Neural cell (in vitro differentiated cells): Measurements from ENCODE around the gene FOXP4. TPM values are rescaled to one million over a fixed set of nuclear protein-coding genes. Genes with fewer than 3 reads are reported as not detected.

Experiments used
- H2AFZ ChIP-seq: fragments of 200-600, 300-800 bp; sonication (generic), shearing (Covaris generic); 2 replicates; pipeline ENCODE4 v1.6.0; 2014; ENCODE audit warnings: low read depth, mild to moderate bottlenecking, antibody characterized with exemption, low read length, moderate library complexity
- H3F3A ChIP-seq: fragments of 200-600 bp; shearing (Covaris generic); 2 replicates; pipeline ENCODE4 v1.6.1; 2016; ENCODE audit warnings: mild to moderate bottlenecking, moderate library complexity, mixed read lengths, antibody characterized with exemption, low read length; ENCODE audit not compliant: insufficient read depth, poor library complexity, severe bottlenecking
- H3K27ac ChIP-seq: fragments of 200-600, 300-800 bp; sonication (generic), shearing (Covaris generic); 2 replicates; pipeline ENCODE4 v1.5.1; 2014; ENCODE audit warnings: mild to moderate bottlenecking, low read length, moderate library complexity
- H3K27me3 ChIP-seq: fragments of 300-800, 200-600 bp; sonication (generic), shearing (Covaris generic); 2 replicates; pipeline ENCODE4 v1.6.0; 2014; ENCODE audit warnings: mild to moderate bottlenecking, low read depth, low read length, moderate library complexity; ENCODE audit not compliant: insufficient read depth
- H3K36me3 ChIP-seq: fragments of 300-800, 200-600 bp; sonication (generic), shearing (Covaris generic); 2 replicates; pipeline ENCODE4 v1.5.1; 2014; ENCODE audit warnings: mild to moderate bottlenecking, antibody characterized with exemption, low read length, moderate library complexity; ENCODE audit not compliant: insufficient read depth
- H3K4me2 ChIP-seq: fragments of 300-800, 200-600 bp; sonication (generic), shearing (Covaris generic); 2 replicates; pipeline ENCODE4 v1.6.0; 2014; ENCODE audit warnings: mild to moderate bottlenecking, low read length
- H3K4me3 ChIP-seq: fragments of 300-800, 200-600 bp; sonication (generic), shearing (Covaris generic); 2 replicates; pipeline ENCODE4 v1.5.1; 2014; ENCODE audit warnings: mild to moderate bottlenecking, low read length, moderate library complexity
- H3K79me2 ChIP-seq: fragments of 200-600 bp; shearing (Covaris generic); replicated peaks from 2 replicates; pipeline ENCODE4 v1.6.0; 2014; ENCODE audit warnings: mild to moderate bottlenecking, low read length, moderate library complexity; ENCODE audit not compliant: insufficient read depth
- H3K9ac ChIP-seq: fragments of 300-800, 200-600 bp; sonication (generic), shearing (Covaris generic); 2 replicates; pipeline ENCODE4 v1.6.1; 2016; ENCODE audit warnings: mild to moderate bottlenecking, low read length, mixed read lengths
- H3K9me2 ChIP-seq: fragments of 200-600 bp; shearing (Covaris generic); 2 replicates; pipeline ENCODE4 v1.6.1; 2016; ENCODE audit warnings: mild to moderate bottlenecking, low read length, mixed read lengths; ENCODE audit not compliant: insufficient read depth
- H3K9me3 ChIP-seq: fragments of 200-600, 300-800 bp; sonication (generic), shearing (Covaris generic); 2 replicates; pipeline ENCODE4 v1.6.1; 2016; ENCODE audit warnings: mild to moderate bottlenecking, mixed run types, low read length, moderate library complexity, mixed read lengths
- H4K20me1 ChIP-seq: fragments of 200-600 bp; shearing (Covaris generic); 2 replicates; pipeline ENCODE4 v1.6.1; 2016; ENCODE audit warnings: mild to moderate bottlenecking, mixed run types; ENCODE audit not compliant: insufficient read depth
- EP300 ChIP-seq: fragments of 450-650 bp; conservative IDR thresholded peaks from 2 replicates; pipeline ENCODE4 v1.6.1; 2014; ENCODE audit warnings: antibody characterized with exemption, mild to moderate bottlenecking, moderate library complexity; ENCODE audit not compliant: poor library complexity, severe bottlenecking
- EZH2 ChIP-seq: fragments of 200-600, 300-800 bp; shearing (Covaris generic), sonication (generic); IDR thresholded peaks from 2 replicates; pipeline ENCODE4 v1.6.1; 2014; ENCODE audit warnings: antibody characterized with exemption, low read length, borderline replicate concordance, mild to moderate bottlenecking; ENCODE audit not compliant: insufficient read depth, poor library complexity, severe bottlenecking
- MXI1 ChIP-seq: fragments of 450-650 bp; conservative IDR thresholded peaks from 2 replicates; pipeline ENCODE4 v1.6.1; 2014; ENCODE audit warnings: antibody characterized with exemption, mild to moderate bottlenecking; ENCODE audit not compliant: poor library complexity, severe bottlenecking
- POLR2AphosphoS5 ChIP-seq: IDR thresholded peaks from 2 replicates; pipeline ENCODE4 v1.6.1; 2012
- RAD21 ChIP-seq: fragments of 450-650 bp; conservative IDR thresholded peaks from 2 replicates; pipeline ENCODE4 v1.6.1; 2014; ENCODE audit warnings: antibody characterized with exemption, mild to moderate bottlenecking, moderate library complexity
- SMC3 ChIP-seq: fragments of 450-650 bp; conservative IDR thresholded peaks from 2 replicates; pipeline ENCODE4 v1.6.1; 2014; ENCODE audit warnings: antibody characterized with exemption, mild to moderate bottlenecking, moderate library complexity; ENCODE audit not compliant: poor library complexity
- TAF1 ChIP-seq: IDR thresholded peaks from 2 replicates; pipeline ENCODE4 v1.6.1; 2012; ENCODE audit warnings: low read depth
- polyA plus RNA-seq: library from polyadenylated mRNA; depleted of rRNA; stranded (reverse); fragments of >200 nt; gene quantifications from 2 replicates; pipeline ENCODE4 v1.2.3, GENCODE V29; 2014
- TF ChIP-seq, protein P1 (sequence below): fragments of 450-650 bp; IDR thresholded peaks from 2 replicates; pipeline ENCODE4 v1.5.1; 2014; ENCODE audit warnings: antibody characterized with exemption, mild to moderate bottlenecking, moderate library complexity; ENCODE audit not compliant: poor library complexity, severe bottlenecking
- TF ChIP-seq, protein P2 (sequence below): IDR thresholded peaks from 2 replicates; pipeline ENCODE4 v1.6.1; 2012; ENCODE audit warnings: borderline replicate concordance

Gene FOXP4
- polyA plus RNA-seq, 1 donor from 2014 or later = 7.1 TPM

DNA sequence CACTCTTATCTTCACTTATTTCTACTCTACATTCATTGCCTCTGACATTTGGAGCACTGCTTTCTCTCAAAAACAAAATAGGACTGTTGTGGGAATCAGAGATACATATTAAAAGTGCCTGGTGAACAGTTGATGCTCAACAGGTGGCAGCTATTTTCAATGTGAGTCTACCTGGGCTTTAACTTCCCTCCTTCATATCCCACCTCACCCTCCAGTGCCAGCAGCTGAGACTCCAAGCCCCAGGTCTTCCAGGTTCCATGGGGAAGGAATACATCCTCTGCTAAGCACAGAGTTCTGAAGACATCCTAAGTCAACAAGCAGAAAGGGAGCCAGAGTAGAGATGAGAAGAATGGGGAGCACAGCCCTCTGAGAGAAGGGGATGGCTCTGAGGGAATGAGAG, 7.0 kb upstream of the FOXP4 start:
- Histone ChIP-seq H3K36me3 (no peaks in the 10 kb centered on the region), H3K9me2 (no peaks in the 10 kb centered on the region), H3K79me2 (no peaks in the 10 kb centered on the region), H3K27ac (no peak overlapping the region), H2AFZ (no peak overlapping the region), H4K20me1 (no peaks in the 10 kb centered on the region), H3K9me3 (no peaks in the 10 kb centered on the region), H3K27me3 (no peaks in the 10 kb centered on the region), H3F3A (no peaks in the 10 kb centered on the region), H3K9ac (no peak overlapping the region), H3K4me3 (no peak overlapping the region), H3K4me2 (no peak overlapping the region)
- TF ChIP-seq, protein P1, sequence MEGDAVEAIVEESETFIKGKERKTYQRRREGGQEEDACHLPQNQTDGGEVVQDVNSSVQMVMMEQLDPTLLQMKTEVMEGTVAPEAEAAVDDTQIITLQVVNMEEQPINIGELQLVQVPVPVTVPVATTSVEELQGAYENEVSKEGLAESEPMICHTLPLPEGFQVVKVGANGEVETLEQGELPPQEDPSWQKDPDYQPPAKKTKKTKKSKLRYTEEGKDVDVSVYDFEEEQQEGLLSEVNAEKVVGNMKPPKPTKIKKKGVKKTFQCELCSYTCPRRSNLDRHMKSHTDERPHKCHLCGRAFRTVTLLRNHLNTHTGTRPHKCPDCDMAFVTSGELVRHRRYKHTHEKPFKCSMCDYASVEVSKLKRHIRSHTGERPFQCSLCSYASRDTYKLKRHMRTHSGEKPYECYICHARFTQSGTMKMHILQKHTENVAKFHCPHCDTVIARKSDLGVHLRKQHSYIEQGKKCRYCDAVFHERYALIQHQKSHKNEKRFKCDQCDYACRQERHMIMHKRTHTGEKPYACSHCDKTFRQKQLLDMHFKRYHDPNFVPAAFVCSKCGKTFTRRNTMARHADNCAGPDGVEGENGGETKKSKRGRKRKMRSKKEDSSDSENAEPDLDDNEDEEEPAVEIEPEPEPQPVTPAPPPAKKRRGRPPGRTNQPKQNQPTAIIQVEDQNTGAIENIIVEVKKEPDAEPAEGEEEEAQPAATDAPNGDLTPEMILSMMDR = no peak

DNA sequence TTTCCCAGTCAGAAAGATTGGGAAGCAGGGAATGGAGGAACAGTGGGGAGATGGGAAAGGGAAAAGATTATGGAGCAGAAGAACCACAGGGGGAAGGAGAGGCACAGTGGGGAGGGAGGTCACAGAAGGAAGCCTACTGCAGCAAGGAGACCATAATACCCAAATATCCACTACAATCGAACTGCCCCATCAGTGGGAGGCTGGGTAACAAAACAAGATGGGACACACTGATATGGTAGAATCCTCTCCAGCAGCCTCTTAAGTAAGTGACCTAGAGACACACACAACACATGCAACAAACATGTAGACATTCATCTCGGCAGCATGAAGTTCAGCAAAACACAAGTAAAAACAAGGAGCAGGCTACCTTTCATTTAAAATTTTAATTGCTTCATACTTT, 4.8 kb upstream of the FOXP4 start:
- Histone ChIP-seq H3K4me3 (no peak overlapping the region), H3K27ac (no peak overlapping the region), H3F3A (no peaks in the 10 kb centered on the region), H3K9me3 (no peaks in the 10 kb centered on the region), H3K9me2 (no peaks in the 10 kb centered on the region), H3K36me3 (no peaks in the 10 kb centered on the region), H4K20me1 (no peaks in the 10 kb centered on the region), H3K9ac (no peak overlapping the region), H3K4me2 (no peak overlapping the region), H2AFZ (no peak overlapping the region), H3K27me3 (no peaks in the 10 kb centered on the region), H3K79me2 (no peaks in the 10 kb centered on the region)
- no peak for TF ChIP-seq EP300
- no peak for TF ChIP-seq MXI1
- no peak for TF ChIP-seq TAF1
- TF ChIP-seq RAD21 = no peak
- TF ChIP-seq EZH2 = no peak
- TF ChIP-seq, protein P2, sequence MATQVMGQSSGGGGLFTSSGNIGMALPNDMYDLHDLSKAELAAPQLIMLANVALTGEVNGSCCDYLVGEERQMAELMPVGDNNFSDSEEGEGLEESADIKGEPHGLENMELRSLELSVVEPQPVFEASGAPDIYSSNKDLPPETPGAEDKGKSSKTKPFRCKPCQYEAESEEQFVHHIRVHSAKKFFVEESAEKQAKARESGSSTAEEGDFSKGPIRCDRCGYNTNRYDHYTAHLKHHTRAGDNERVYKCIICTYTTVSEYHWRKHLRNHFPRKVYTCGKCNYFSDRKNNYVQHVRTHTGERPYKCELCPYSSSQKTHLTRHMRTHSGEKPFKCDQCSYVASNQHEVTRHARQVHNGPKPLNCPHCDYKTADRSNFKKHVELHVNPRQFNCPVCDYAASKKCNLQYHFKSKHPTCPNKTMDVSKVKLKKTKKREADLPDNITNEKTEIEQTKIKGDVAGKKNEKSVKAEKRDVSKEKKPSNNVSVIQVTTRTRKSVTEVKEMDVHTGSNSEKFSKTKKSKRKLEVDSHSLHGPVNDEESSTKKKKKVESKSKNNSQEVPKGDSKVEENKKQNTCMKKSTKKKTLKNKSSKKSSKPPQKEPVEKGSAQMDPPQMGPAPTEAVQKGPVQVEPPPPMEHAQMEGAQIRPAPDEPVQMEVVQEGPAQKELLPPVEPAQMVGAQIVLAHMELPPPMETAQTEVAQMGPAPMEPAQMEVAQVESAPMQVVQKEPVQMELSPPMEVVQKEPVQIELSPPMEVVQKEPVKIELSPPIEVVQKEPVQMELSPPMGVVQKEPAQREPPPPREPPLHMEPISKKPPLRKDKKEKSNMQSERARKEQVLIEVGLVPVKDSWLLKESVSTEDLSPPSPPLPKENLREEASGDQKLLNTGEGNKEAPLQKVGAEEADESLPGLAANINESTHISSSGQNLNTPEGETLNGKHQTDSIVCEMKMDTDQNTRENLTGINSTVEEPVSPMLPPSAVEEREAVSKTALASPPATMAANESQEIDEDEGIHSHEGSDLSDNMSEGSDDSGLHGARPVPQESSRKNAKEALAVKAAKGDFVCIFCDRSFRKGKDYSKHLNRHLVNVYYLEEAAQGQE = no peak
- TF ChIP-seq POLR2AphosphoS5 = no peak
- no peak for TF ChIP-seq SMC3
- TF ChIP-seq, protein P1 = no peak
